Frontal cortex (tissue), 4 donors: ENCODE measurements around the gene FLAD1. TPM values are rescaled to one million over a fixed set of nuclear protein-coding genes. Genes with fewer than 3 reads are reported as not detected.
"Not testable (repeated sequence)": the region's sequence is repeated elsewhere in the genome, so short reads cannot be mapped to it uniquely, and the experiment has no call there.

ENCODE experiments used
- DNase-seq, 2 donors: peaks; one replicate each; pipeline ENCODE4 v3.0.0; 2012; ENCODE audit warnings: low spot score in 2 of 2
- FAIRE-seq: peaks from 2 replicates; lab custom pipeline; 2012; peaks lifted over from hg19 to GRCh38; lab: Jason Lieb, UNC
- total RNA-seq: library from RNA; depleted of rRNA; stranded (reverse); fragments of >200 nt; gene quantifications from one replicate; pipeline ENCODE4 v1.2.3, GENCODE V29; 2014
- donor health status: control.
- donor health status: control.
- donor health status: control.

FLAD1 gene
- total RNA-seq, 1 donor from 2014 or later, result 17.9 TPM

DNA sequence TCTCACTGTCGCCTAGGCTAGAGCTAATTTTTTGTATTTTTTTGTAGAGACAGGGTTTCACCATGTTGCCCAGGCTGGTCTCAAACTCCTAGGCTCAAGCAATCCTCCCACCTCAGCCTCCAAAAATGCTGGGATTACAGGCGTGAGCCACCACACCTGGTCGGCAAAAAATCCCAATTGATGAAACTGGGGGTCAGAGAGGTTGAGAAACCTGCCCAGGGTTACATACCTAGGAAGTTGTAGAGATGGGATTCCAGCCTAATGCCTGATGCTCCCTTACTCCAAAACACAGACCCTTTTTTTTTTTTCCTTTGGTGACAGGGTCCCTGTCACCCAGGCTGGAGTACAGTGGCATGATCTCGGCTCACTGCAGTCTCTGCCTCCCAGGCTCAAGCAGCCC lies 3.6 kb downstream of the FLAD1 start:
- not testable (repeated sequence) for FAIRE-seq, DNase-seq

DNA sequence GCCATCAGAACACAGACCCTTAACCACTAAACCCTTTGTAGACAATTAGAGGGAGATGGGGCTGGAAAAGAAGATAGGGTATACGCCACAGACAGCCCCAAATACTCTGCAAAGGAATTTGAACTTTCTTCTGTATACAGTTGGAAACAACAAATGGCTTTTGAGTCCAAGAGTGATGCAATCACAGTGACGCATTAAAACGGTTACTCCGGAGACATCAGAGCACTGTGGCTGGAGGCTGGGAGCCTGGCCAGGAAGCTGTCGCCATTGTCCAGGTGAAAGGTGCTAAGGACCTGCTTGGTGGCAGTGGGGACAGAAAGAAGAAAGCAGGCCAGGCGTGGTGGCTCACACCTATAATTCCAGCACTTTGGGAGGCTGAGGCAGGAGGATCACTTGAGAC lies 4.2 kb downstream of the FLAD1 start:
- FAIRE-seq, result no peak
- no peak for DNase-seq

DNA sequence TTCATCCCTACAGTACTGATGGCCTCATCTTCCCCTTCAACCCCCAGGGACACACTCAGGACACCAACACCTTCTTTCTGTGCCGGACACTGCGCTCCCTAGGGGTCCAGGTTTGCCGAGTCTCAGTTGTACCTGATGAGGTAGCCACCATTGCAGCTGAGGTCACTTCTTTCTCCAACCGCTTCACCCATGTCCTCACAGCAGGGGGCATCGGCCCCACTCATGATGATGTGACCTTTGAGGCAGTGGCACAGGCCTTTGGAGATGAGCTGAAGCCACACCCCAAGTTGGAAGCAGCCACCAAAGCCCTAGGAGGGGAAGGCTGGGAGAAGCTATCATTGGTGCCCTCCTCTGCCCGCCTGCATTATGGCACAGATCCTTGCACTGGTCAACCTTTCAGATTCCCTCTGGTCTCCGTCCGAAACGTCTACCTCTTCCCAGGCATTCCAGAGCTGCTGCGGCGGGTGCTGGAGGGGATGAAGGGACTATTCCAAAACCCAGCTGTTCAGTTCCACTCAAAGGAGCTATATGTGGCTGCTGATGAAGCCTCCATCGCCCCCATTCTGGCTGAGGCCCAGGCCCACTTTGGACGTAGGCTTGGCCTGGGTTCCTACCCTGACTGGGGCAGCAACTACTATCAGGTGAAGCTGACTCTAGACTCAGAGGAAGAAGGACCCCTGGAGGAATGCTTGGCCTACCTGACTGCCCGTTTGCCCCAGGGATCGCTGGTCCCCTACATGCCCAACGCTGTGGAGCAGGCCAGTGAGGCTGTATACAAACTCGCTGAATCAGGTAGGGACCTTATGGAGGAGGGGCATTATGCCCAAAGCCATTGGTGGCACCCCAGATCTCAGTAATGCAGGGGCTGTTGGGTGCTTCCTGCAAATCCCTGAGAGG lies 5.2 kb downstream of the FLAD1 start:
- FAIRE-seq, result no peak
- no peak for DNase-seq

DNA sequence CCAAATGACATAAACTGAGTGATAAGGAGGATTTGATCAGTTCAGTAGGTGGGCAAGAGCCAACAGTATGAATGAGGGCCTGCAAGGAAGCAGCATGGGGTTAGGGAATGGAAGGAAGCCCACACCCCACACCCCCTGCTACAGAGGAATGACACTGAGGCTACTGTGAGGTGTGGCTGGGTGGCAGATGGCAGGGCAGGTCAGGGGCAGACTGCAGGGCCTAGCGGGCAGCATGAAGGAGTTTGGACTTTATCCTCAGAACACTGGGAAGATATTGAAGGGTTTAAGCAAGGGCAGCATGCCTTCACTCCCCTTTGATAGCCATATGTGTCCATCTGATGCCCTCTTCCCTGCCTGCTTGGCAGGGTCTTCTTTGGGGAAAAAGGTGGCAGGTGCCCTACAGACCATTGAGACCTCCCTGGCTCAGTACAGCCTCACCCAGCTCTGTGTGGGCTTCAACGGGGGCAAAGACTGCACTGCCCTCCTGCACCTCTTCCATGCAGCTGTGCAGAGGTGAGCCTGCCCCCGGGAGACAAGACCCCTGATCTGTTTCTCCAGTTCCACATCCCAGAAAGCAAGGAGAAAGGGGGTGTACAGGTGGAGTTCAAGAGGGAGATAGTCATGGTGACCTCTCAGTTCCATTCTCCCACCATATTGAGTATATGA lies 6.2 kb downstream of the FLAD1 start:
- DNase-seq (no peak), FAIRE-seq (no peak)

DNA sequence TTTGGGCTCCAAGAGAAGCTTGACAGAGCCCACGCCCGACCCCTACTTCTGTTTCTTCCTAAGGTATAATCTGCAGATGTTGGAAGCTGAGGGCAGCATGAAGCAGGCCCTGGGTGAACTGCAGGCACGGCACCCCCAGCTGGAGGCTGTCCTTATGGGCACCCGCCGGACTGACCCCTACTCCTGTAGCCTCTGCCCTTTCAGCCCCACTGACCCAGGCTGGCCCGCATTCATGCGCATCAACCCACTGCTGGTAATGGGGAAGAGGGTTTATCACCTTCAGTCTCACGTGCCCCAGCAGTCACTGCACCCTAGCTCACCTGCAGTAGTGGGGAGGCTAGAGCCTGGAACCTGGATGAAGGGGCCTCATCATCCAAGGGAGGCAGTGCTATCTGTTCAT lies 7.1 kb downstream of the FLAD1 start:
- DNase-seq (no peak), FAIRE-seq (no peak)

DNA sequence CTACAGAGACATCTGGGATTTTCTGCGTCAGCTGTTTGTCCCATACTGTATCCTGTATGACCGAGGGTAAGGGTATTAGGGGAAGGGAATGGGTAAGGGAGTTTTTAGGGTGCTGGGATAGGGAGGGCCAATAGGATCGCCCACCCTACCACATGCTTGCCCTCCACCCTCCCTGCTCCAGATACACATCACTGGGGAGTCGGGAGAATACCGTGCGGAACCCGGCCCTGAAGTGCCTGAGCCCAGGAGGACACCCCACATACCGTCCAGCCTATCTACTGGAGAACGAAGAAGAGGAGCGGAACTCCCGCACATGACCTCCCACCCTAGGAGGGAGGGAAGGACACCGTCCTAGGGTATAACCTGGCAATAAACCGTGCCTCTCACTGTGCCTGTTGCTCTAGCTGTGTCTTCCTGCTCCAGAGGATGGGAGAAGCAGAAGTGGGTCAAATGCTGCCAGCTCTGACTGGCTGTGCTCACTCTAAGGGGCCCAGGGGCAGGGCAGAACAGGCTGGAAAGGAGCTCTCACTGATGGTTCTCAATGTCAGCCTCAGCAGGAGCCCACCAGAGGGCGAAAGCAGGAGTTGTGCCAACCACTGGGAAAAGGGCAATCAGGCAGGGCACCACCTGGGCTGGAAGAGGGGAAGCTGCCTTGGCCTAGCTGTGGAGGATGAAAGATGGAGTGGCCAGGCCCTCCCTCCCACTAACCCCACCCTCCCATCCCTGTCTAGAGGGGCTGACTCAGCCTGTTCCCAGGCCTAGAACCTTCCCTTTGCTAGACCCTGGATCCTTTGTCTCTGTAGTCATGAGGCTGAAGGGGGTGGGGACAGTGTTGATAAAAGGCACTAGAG lies 9.8 kb downstream of the FLAD1 start:
- FAIRE-seq (no peak), DNase-seq (no peak)

DNA sequence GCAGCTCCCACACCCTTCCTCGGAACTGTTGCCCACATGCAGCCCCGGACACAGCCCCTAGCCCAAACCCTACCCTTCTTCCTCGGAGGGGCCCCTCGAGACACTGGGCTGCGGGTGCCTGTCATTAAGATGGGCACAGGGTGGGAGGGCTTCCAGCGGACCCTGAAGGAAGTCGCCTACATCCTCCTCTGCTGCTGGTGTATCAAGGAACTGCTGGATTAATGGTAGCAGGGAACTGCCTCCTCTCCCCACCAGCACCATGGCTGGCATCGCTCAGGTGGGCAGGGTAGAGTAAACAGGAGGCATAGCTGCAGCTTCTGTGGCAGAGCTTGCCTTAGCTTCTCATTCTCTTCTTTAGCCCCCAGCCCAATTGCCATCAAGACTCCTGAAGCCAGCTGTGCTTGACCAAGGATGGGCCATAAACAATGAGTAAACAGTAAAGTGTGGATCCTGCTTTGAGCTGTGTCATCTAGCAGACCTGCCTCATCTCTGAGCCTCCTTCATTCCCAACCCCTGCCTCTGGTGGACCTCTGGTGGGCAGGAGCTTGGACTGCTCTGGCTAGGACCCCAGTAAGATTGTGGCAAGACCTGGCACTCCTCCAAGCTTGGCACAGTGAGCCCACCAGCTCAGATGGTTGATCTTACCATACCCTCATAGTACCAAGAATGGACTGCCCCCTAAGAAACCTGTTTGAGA lies 10.6 kb downstream of the FLAD1 start, which contains the start of gene LENEP:
TSS of gene LENEP (plus strand) at position 15 of the 697 bp plus-strand sequence. CDS start at position 37, 22 bp downstream.
- DNase-seq (no peak), FAIRE-seq (no peak)

DNA sequence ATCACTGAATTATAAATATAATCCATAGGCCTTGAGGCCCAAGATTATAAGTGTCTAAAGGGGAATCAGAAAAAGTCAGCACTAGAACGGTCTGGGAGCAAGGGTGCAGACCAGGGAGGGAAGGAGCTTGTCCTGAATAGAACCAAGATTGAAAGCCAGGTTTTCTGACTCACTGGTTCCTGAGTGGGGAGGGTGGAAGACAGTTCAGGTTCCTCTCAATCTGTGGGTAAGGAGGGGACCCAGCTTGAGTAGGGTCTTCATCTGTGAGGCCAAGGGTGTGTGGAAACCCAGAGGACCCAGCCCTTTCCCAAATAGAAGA lies 11.1 kb downstream of the FLAD1 start:
- no peak for DNase-seq
- no peak for FAIRE-seq

DNA sequence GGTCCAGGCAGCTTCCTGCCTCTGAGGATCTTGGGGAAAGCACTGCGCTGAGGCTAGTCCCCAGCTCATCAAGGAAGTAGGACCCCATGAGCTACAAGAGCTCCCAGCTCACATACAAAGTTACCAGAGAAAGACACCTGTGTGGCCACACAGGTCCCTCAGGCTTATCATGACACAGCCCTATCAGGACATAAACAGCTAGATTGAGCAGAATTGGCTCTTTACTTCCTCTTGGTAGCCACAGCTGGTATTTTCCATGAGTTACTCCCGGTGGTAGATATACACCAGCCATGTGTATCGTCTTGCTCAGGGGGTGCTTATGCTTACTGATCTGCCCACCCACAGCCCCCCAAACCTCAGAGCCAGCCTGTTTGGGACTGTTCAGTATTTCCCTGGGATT lies 11.4 kb downstream of the FLAD1 start:
- no peak for FAIRE-seq

DNA sequence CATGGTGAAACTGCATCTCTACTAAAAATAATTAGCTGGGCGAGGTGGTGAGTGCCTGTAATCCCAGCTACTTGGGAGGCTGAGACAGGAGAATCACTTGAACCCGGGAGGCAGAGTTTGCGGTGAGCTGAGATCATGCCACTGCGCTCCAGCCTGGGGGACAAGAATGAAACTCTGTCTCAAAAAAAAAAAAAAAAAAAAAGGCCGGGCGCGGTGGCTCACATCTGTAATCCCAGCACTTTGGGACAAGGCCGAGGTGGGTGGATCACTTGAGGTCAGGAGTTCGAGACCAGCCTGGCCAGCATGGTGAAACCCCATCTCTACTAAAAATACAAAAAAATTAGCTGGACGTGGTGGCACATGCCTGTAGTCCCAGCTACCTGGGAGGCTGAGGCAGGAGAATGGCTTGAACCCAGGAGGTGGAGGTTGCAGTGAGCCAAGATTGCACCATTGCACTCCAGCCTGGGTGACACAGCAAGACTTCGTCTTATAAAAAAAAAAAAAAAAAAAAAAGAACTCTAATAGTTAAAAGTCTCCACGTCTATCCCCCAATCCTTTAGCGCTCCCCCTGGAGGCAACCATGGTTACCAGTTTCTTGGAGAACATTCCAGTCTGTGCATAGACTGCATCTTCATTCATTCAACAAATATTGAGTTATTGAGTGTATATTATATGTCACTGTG lies 12.3 kb downstream of the FLAD1 start:
- FAIRE-seq, result not testable (repeated sequence)
- DNase-seq, result peak in 1 of 2 donors; percentile 37

More for the DNA sequence above, 11.4 kb downstream of the FLAD1 start:
- DNase-seq, result no peak

DNA sequence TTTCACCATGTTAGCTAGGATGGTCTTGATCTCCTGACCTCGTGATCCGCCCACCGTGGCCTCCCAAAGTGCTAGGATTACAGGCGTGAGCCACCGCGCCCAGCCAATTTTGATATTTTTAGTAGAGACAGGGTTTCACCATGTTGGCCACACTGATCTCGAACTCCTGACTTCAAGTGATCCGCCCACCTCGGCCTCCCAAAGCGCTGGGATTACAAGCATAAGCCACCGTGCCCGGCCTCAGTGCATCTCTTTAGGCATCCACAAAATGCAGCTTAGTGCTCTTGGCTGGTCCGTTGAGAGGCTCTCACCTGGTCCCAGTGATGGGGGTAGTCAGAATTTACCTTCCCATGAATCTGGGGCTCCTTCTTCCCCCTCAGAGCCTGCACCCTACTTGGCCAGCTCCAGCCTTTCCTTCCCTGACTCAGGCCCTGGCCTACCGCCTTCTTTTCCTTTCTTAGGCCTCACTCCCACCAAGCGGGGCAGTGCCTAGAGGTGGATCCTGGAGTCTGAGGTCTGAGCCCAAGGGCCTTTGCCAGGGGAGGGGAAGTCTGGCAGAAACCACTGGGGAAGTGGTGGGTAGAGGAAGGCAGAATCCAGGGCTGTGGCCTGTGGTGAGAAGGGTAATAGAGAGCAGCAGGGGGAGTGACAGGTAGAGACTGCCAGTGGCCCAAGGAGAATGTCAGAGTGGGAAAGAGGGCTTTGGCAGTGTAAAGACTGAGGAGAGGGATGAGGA lies 14.0 kb downstream of the FLAD1 start:
- FAIRE-seq (no peak), DNase-seq (no peak)

DNA sequence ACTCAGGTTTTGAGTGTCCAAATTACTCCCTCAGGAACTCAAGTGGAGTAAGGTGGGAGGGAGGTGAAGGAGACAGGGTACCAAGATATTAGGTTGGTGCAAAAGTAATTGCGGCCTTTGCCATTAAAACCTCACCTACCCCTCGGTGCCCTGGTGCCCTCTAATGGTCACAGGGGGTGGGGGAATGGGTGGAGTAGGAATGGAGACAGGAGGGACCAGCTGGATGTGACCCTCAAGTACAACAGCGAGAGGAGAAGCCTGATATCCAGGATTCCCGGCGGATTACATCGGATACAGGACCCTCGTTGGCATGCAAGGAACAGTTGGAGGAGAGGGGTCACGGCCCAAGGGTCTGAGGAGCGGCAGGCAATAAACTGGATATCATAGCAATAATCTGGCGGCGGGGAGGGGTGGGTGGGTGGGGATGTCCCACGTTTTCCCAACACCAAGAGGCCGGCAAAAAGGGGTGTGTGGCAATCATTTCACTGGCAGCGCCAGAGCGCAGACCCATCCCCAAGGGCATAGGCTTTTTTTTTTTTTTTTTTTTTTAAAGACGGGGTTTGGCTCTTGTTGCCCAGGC lies 15.1 kb downstream of the FLAD1 start:
- DNase-seq (no peak), FAIRE-seq (no peak)

DNA sequence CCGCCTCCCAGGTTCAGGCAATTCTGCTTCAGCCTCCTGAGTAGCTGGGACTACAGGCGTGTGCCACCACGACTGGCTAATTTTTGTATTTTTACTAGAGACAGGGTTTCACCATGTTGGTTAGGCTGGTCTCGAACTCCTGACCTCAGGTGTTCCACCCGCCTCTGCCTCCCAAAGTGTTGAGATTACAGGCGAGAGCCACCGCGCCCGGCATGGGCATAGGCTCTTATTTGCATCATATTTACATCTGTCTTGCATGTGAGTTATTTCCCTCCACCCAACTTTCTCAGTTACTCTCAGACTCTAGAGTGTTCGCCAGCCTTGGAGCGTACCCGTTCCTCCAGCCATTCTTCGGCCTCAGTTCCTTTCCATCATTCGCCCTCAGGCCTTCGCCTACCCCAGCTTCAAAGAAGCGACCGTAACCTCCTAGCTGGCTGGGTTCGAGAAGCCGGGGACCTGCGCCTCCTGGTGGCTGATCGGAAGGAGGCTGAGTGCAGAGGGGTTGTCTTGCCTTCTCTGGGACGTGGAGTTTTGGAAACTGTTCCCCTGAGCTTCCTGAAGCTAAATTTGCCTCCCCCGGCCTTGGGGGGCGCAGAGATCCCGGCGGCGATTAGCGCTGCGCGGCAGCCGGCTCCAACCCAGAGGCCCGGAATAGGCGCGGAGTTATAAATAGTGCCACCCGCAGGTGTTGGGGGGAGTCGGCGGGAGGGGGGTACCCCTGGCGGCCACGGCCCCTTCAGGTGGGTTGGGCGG lies 15.8 kb downstream of the FLAD1 start:
- DNase-seq (peak in 1 of 2 donors; percentile 72), FAIRE-seq (no peak)

DNA sequence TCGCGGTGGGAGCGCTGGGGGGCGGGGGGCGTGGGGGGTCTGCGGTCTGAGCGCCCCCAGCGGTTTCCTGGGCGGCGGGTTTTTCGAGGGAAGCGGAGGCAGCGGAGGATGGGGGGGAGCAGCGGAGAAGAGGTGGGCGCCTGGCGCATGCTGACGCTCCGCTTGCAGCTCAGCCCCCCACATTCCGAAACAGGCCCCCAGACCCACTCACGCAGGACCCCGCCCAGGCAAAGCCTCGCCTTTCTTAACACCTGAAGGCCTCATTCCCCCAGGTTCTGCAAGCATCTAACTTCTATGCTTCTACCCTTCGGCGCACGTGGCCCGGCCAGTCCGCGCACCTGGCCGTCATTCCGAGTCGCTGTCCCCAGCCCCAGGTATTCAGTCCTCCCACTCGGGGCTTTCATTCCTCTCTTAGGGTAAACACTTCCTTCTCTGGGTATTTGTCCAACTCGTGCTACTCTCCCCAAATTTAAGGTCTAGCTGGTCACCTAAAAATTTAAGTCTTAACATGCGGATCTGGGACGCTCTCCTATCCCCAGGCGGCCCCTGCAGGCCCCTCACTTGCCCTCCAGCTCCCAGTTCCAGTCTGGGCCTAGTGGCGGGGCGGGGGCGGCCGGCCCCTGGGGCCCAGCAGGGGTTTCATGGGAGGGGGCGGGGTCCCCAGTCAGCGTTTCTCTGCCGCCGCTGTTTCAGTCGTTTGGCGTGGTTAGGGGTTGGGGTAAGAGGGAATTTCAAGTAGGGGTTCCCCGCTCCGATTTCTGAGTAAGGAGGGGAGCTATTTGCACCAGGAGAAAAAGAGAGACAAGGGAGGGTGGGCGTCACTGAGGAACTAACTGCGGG lies 16.6 kb downstream of the FLAD1 start:
- DNase-seq (peak in 1 of 2 donors; percentile 46), FAIRE-seq (no peak)

DNA sequence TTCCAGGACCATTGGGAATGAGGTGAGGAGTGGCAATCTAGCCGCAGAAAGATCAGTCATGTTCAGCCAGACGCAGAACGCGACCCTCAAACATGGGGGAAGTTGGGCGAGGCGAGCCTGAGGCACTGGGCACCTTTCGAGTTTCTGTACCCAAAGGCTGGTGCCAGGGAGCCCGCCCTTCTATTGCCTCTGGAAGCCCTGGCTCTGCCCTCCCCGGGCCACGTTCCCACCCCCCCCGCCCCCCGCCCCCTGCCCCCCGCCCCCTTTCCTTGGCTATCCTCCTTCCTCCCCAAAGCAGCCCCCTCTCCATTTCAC lies 17.2 kb downstream of the FLAD1 start:
- DNase-seq, result peak in 1 of 2 donors; percentile 76
- FAIRE-seq, result no peak

DNA sequence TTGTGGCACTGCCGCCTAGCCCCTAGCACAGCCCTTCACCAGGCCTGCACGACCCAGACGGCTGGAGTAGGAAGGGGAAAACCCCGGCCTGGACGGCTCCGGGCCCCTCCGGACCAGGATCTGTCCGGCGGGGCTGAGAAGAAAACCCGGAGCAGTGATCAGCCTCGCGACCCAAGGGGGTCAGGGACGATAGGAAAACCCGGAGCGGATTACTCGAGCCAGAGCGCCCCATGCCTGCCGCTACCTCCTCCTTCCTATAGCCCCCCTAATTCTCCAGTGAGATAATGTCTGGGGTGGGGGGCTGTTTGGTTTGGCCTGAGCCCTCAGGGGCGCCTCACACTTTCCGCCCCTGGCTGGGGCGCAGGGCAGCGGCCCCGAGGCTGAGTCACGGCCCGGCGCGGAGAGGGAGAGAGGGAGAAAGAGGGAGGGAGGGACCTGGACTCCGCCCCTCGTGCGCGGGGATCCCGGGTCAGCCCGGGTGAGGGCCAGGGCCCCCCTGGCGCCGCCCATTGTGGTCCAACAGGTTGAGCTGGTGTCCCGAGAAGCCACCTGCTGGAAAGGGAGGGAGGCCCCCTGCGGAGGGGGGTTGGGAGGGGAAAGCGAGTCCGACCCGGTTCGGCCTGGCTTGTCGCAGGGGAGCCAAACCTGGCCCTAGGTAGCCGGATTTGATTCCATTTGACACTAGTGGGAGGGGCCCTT lies 17.7 kb downstream of the FLAD1 start:
- DNase-seq (peak; percentile 78 to 88), FAIRE-seq (no peak)
